ENCODE data around the gene EPB41L2.
A peak's percentile ranks its signal among the peaks of the same experiment; 100 is the strongest.

Gene EPB41L2

GRCh38 chr6:130846501-130846900 is 216.5 kb downstream of the EPB41L2 start:
- TF ChIP-seq CTCF (IDR thresholded peaks at IDR 0.05; ENCODE audit: borderline replicate concordance, insufficient read depth, low read depth, low read length): no peak
- H3K4me3 ChIP-seq (ENCODE audit: low read depth, low read length): no peak overlapping the region

- H3K4me3 ChIP-seq (ENCODE audit: low read depth, low read length): no peak overlapping the region
- TF ChIP-seq CTCF (IDR thresholded peaks at IDR 0.05; ENCODE audit: borderline replicate concordance, insufficient read depth, low read depth, low read length): peak; percentile 33; the same call in 1 of the 2 replicates
Observed at GRCh38 chr6:130843575-130844320, 219.3 kb downstream of the EPB41L2 start.

GRCh38 chr6:130841128-130841728 is 221.8 kb downstream of the EPB41L2 start:
- TF ChIP-seq CTCF (IDR thresholded peaks at IDR 0.05; ENCODE audit: borderline replicate concordance, insufficient read depth, low read depth, low read length): no peak
- H3K4me3 ChIP-seq (ENCODE audit: low read depth, low read length): no peak overlapping the region

- TF ChIP-seq CTCF (IDR thresholded peaks at IDR 0.05; ENCODE audit: borderline replicate concordance, insufficient read depth, low read depth, low read length): no peak
- H3K4me3 ChIP-seq (ENCODE audit: low read depth, low read length): no peak overlapping the region
Observed at GRCh38 chr6:130840050-130840449, 223.0 kb downstream of the EPB41L2 start.

GRCh38 chr6:130839379-130839778 is 223.7 kb downstream of the EPB41L2 start:
- no peak for TF ChIP-seq CTCF (IDR thresholded peaks at IDR 0.05; ENCODE audit: borderline replicate concordance, insufficient read depth, low read depth, low read length)
- H3K4me3 ChIP-seq (ENCODE audit: low read depth, low read length): no peak overlapping the region

GRCh38 chr6:130838951-130839350 is 224.1 kb downstream of the EPB41L2 start:
- no peak for TF ChIP-seq CTCF (IDR thresholded peaks at IDR 0.05; ENCODE audit: borderline replicate concordance, insufficient read depth, low read depth, low read length)
- no peak overlapping the region for H3K4me3 ChIP-seq (ENCODE audit: low read depth, low read length)

All from GM12875 (cell line).